Neural cell (in vitro differentiated cells): ENCODE results near the gene PLCH1.

ENCODE experiments used
- TF ChIP-seq, protein P1 (sequence below): fragments of 450-650 bp; IDR thresholded peaks from 2 replicates; pipeline ENCODE4 v1.5.1; 2014; ENCODE audit warnings: antibody characterized with exemption, mild to moderate bottlenecking, moderate library complexity; ENCODE audit not compliant: poor library complexity, severe bottlenecking
- TF ChIP-seq, protein P2 (sequence below): IDR thresholded peaks from 2 replicates; pipeline ENCODE4 v1.6.1; 2012; ENCODE audit warnings: borderline replicate concordance

DNA sequence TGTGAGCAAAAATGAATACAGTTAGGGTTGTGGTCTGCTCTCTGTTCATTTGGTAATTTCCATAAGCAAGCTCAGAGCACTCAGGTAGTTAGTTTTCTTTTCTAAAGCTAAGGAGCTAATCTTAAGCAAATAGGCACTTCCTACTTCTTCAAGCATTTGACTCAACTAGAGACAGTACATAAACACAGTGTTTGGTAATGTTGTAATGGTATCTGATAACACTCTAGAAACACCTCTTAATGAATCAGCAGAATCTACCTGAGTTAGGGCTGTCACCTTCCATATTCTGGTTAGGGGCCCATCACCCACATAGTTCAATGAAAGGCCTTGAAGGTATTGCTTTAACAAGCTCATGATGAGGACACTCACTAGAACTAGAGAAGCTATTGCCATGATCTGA lies 83.1 kb downstream of the PLCH1 start:
- TF ChIP-seq, protein P1, sequence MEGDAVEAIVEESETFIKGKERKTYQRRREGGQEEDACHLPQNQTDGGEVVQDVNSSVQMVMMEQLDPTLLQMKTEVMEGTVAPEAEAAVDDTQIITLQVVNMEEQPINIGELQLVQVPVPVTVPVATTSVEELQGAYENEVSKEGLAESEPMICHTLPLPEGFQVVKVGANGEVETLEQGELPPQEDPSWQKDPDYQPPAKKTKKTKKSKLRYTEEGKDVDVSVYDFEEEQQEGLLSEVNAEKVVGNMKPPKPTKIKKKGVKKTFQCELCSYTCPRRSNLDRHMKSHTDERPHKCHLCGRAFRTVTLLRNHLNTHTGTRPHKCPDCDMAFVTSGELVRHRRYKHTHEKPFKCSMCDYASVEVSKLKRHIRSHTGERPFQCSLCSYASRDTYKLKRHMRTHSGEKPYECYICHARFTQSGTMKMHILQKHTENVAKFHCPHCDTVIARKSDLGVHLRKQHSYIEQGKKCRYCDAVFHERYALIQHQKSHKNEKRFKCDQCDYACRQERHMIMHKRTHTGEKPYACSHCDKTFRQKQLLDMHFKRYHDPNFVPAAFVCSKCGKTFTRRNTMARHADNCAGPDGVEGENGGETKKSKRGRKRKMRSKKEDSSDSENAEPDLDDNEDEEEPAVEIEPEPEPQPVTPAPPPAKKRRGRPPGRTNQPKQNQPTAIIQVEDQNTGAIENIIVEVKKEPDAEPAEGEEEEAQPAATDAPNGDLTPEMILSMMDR = no peak
- TF ChIP-seq, protein P2, sequence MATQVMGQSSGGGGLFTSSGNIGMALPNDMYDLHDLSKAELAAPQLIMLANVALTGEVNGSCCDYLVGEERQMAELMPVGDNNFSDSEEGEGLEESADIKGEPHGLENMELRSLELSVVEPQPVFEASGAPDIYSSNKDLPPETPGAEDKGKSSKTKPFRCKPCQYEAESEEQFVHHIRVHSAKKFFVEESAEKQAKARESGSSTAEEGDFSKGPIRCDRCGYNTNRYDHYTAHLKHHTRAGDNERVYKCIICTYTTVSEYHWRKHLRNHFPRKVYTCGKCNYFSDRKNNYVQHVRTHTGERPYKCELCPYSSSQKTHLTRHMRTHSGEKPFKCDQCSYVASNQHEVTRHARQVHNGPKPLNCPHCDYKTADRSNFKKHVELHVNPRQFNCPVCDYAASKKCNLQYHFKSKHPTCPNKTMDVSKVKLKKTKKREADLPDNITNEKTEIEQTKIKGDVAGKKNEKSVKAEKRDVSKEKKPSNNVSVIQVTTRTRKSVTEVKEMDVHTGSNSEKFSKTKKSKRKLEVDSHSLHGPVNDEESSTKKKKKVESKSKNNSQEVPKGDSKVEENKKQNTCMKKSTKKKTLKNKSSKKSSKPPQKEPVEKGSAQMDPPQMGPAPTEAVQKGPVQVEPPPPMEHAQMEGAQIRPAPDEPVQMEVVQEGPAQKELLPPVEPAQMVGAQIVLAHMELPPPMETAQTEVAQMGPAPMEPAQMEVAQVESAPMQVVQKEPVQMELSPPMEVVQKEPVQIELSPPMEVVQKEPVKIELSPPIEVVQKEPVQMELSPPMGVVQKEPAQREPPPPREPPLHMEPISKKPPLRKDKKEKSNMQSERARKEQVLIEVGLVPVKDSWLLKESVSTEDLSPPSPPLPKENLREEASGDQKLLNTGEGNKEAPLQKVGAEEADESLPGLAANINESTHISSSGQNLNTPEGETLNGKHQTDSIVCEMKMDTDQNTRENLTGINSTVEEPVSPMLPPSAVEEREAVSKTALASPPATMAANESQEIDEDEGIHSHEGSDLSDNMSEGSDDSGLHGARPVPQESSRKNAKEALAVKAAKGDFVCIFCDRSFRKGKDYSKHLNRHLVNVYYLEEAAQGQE = no peak
